ENCODE measurements around the gene HOXB5. TPM values are rescaled to one million over a fixed set of nuclear protein-coding genes. Genes with fewer than 3 reads are reported as not detected.

Gene HOXB5
- total RNA-seq, 4 donors from 2014 or later = 0.15 to 0.55 TPM; not detected in 2

DNA sequence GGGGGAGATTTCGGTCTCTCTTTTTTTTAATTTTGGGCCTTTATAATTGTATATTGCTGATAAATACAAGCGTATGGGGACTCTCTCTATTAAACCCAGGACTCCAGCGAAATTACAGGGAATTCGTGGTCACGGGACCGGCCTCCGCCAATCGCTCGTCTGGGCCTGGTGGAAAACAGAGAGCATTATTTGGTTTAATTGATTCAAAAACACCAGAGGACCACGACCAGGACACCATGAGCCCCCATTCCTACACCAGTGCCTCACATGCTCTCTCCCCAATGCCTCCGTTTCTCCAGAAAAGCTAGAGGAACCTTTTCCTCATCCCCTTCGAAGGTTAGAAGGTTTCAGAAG lies 48.6 kb downstream of the HOXB5 start, which contains the start of gene HOXB2:
Gene HOXB2 (minus strand): TSS at position 88 of the 354 bp plus-strand sequence. CDS start 198 bp downstream, outside the sequence.
- DNase-seq (ENCODE audit: low spot score in 2 of 2) = no peak
- TF ChIP-seq, protein P1, sequence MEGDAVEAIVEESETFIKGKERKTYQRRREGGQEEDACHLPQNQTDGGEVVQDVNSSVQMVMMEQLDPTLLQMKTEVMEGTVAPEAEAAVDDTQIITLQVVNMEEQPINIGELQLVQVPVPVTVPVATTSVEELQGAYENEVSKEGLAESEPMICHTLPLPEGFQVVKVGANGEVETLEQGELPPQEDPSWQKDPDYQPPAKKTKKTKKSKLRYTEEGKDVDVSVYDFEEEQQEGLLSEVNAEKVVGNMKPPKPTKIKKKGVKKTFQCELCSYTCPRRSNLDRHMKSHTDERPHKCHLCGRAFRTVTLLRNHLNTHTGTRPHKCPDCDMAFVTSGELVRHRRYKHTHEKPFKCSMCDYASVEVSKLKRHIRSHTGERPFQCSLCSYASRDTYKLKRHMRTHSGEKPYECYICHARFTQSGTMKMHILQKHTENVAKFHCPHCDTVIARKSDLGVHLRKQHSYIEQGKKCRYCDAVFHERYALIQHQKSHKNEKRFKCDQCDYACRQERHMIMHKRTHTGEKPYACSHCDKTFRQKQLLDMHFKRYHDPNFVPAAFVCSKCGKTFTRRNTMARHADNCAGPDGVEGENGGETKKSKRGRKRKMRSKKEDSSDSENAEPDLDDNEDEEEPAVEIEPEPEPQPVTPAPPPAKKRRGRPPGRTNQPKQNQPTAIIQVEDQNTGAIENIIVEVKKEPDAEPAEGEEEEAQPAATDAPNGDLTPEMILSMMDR (IDR thresholded peaks at IDR 0.05) = no peak
- TF ChIP-seq POLR2A (IDR thresholded peaks at IDR 0.05) = no peak
- WGBS, 2 donors = 42 to 44% methylated on average over 12 of the region's 12 CpGs
- intact Hi-C loops (cut with DNase I; ENCODE audit: low total_unique reads) = no loop called here
- peak within 1 kb of the TSS; percentile 54 for H3K4me3 ChIP-seq (ENCODE audit: low read depth, poor library complexity, severe bottlenecking)

DNA sequence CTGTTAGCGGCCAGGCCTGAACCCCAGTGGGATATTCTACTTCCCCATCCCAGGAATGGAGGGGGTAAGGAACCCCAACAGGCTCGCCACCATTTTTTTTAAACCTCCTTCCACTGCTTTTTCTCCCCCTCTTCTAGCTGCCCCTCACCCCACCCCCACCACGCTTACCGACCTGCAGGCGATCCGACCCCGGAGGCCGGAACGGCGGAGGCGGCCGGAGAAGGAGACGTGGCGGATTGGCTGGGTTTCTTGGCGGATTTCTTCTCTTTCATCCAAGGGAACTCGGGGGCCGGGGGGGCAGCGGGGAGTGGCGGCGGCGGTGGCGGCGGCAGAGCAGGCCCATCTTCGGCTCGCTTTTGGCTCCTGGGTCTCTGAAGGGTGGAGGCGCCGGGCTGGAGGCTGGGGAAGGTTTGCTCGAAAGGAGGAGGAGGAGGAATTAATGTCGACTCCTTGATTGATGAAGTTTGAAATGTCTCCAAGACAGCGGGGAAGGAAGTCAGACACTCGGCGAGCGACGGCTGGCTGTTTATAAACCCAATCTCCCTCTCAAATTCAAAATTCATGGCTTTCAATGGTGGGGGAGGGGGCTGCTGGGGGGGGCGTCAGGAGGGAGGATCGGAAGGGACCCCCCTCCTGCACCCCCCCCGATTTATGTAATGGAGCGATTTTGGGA lies 49.1 kb downstream of the HOXB5 start:
- DNase-seq (ENCODE audit: low spot score in 2 of 2) = peak; percentile 73 to 95
- peak overlapping the region; percentile 54 for H3K4me3 ChIP-seq (ENCODE audit: low read depth, poor library complexity, severe bottlenecking)
- intact Hi-C loops (cut with DNase I; ENCODE audit: low total_unique reads) = no loop called here
- WGBS, 2 donors = 3 to 5% methylated on average over 34 to 38 of the region's 38 CpGs
- TF ChIP-seq, protein P1 (IDR thresholded peaks at IDR 0.05) = no peak

DNA sequence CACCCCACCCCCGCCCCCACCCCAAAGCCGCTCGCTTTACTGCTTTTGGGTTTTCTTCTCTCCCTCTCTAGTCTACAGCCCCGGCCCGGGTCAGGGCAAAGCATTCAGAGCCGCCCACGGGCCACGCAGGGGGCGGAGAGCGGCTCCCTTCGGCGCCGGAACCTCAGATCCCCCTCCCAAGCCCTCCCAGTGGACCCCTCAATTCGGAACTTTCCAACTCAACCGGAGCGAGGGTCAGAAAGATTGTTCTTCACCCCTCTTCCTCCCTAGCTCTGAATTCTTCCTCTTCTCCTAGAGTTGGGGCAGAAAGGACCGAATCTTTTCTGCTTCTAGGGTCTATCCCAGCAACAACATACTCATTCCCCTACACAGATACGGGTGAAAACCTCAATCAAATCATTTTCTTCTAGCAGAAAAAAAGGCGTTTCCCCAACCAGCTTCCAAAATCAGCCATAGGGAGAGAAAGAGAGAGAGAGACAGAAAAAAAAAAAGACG lies 49.7 kb downstream of the HOXB5 start:
- intact Hi-C loops (cut with DNase I; ENCODE audit: low total_unique reads) = no loop called here
- DNase-seq (ENCODE audit: low spot score in 2 of 2) = no peak
- TF ChIP-seq, protein P1 (IDR thresholded peaks at IDR 0.05) = no peak
- no peak for TF ChIP-seq POLR2A (IDR thresholded peaks at IDR 0.05)
- H3K4me3 ChIP-seq (ENCODE audit: low read depth, poor library complexity, severe bottlenecking) = peak overlapping the region; percentile 54
- 1 to 3% methylated on average over 20 of the region's 20 CpGs for WGBS, 2 donors

DNA sequence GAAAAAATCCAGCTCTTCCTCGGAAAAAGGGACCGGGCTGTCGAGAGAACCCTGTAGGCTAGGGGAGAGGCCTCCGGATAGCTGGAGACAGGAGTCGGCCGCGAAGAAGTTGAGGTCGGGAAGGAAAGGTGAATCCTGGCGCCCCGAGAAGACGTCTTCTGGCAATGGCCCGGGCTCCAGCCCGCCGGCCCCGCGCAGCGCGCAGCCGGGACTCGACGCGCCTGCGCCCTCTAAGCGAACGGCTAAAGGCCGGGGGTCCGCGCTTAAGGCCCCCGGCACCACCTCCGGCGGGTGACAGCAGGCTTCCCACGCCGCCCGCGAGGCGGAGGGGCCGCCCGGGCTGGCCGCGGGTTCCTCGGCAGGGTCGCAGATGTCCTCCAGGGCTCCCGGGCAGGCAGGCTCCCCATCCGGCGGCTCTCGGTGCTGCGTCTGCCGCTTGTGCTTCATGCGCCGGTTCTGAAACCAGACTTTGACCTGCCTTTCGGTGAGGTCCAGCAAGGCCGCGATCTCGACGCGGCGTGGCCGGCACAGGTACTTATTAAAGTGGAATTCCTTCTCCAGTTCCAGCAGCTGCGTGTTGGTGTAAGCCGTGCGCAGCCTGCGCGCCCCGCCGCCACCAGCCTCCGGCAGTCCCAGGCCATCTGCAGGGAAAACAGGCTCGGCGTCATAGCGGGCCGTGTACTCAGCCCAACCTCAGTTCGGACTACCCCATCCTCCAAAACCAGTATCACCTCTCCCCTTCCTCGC lies 50.3 kb downstream of the HOXB5 start:
- intact Hi-C loops (cut with DNase I; ENCODE audit: low total_unique reads) = no loop called here
- no peak for TF ChIP-seq POLR2A (IDR thresholded peaks at IDR 0.05)
- peak in 1 of 2 donors; percentile 94 for DNase-seq (ENCODE audit: low spot score in 2 of 2)
- peak overlapping the region; percentile 54 for H3K4me3 ChIP-seq (ENCODE audit: low read depth, poor library complexity, severe bottlenecking)
- 0 to 1% methylated on average over 51 to 68 of the region's 72 CpGs for WGBS, 2 donors

DNA sequence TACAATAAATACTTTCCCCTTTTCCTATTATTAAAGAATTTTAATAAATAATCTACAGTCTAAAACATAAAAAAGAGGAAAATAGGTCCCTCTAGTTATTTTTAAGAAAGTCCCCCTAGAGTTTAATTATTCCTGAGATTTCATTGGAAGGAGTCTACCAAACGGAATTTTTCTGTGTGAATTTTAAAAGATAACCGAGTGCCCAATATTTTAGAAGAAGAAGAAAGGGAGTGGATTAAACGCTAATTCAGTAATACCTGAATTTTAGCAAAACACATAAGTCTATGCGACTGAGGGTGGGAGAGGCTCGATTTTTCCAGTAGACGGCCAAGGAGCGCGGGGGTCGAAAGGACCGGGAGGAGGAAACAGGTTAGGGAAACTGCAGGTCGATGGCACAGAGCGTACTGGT lies 50.9 kb downstream of the HOXB5 start:
- whole genome bisulfite sequencing, 2 donors = 0 to 3% methylated on average over 12 of the region's 12 CpGs

More for the DNA sequence above, 50.9 kb downstream of the HOXB5 start:
- intact Hi-C loops (cut with DNase I; ENCODE audit: low total_unique reads) = no loop called here
- no peak for DNase-seq (ENCODE audit: low spot score in 2 of 2)
- H3K4me3 ChIP-seq (ENCODE audit: low read depth, poor library complexity, severe bottlenecking) = peak overlapping the region; percentile 54
- no peak for TF ChIP-seq POLR2A (IDR thresholded peaks at IDR 0.05)
- TF ChIP-seq, protein P1 (IDR thresholded peaks at IDR 0.05) = no peak
